H1 (cell line): ENCODE measurements around the gene STEAP2. TPM values are rescaled to one million over a fixed set of nuclear protein-coding genes. Genes with fewer than 3 reads are reported as not detected.

Source experiments
- ASH2L ChIP-seq: fragments of 200-600, 300-600 bp; sonication (generic); IDR thresholded peaks from one replicate; pipeline ENCODE4 v1.7.1; 2017; ENCODE audit warnings: low read length
- ATF2 ChIP-seq: IDR thresholded peaks from 2 replicates; pipeline ENCODE4 v1.6.1; 2012; ENCODE audit warnings: low read length, inconsistent platforms
- POU5F1 ChIP-seq: IDR thresholded peaks from 2 replicates; pipeline ENCODE4 v1.6.1; 2011; ENCODE audit warnings: low read depth, mild to moderate bottlenecking, low read length, moderate library complexity
- RBBP5 ChIP-seq: IDR thresholded peaks from 2 replicates; pipeline ENCODE4 v1.7.1; 2012; ENCODE audit warnings: low read depth, mild to moderate bottlenecking, inconsistent platforms, low read length, moderate library complexity, borderline replicate concordance
- RNF2 ChIP-seq: fragments of 200-900, 300-1000 bp; sonication (generic); IDR thresholded peaks from 2 replicates; pipeline ENCODE4 v1.7.1; 2016; ENCODE audit warnings: borderline replicate concordance, low read depth, mild to moderate bottlenecking, antibody characterized with exemption, low read length; ENCODE audit not compliant: poor library complexity, severe bottlenecking; ENCODE audit errors: missing control alignments
- SIX5 ChIP-seq: IDR thresholded peaks from 2 replicates; pipeline ENCODE4 v1.6.1; 2011; ENCODE audit warnings: mild to moderate bottlenecking, low read depth, low read length
- SP2 ChIP-seq: IDR thresholded peaks from 2 replicates; pipeline ENCODE4 v1.6.1; 2012; ENCODE audit warnings: mild to moderate bottlenecking, low read length, inconsistent platforms
- TBP ChIP-seq: IDR thresholded peaks from 2 replicates; pipeline ENCODE4 v1.6.1; 2011; ENCODE audit warnings: low read depth, low read length, improper control_type of control experiment
- TEAD4 ChIP-seq: IDR thresholded peaks from 2 replicates; pipeline ENCODE4 v1.6.1; 2012; ENCODE audit warnings: low read depth, low read length, inconsistent platforms, mixed read lengths
- YY1 ChIP-seq: IDR thresholded peaks from 2 replicates; pipeline ENCODE4 v1.6.1; 2011; ENCODE audit warnings: low read depth, mild to moderate bottlenecking, low read length
- polyA plus RNA-seq, 7 experiments: library from polyadenylated mRNA; depleted of rRNA in 3 of 7; stranded (reverse) in 5 of 7; unstranded in 2 of 7; fragments of >200 nt in 5 of 7; fragments of 200-250 nt in 2 of 7; gene quantifications; 1 replicate in 5 of 7; 2 replicates in 1 of 7; 4 replicates in 1 of 7; pipeline versions ENCODE4 v1.2.1 to v1.2.3, GENCODE V29; 2011 to 2013; ENCODE audit warnings: missing spikeins in 2 of 7, mixed read lengths in 2 of 7
- total RNA-seq: library from RNA; stranded (reverse); fragmentation: NEBNext Ultra II Directional; extraction: Animal tissue kit (Norgen Biotek cat#: 25700); gene quantifications from 2 replicates; pipeline ENCODE4 v1.2.1, GENCODE V29; 2021

Gene STEAP2
- total and polyA plus RNA-seq, 2 of the 8 experiments (the other 6 are each of a cell fraction or from before 2014, with no cell fraction given) = 13.4 to 18.4 TPM

GRCh38 chr7:90224195-90224594 lies 12.7 kb downstream of the STEAP2 start (continued):
- TF ChIP-seq ATF2 = peak; percentile 55; the same call in 1 of the 2 replicates
- TF ChIP-seq TBP = peak; percentile 87
- peak; percentile 56 for TF ChIP-seq ASH2L
- TF ChIP-seq YY1 = 0 out of 2 replicates have a peak, but pooled peaks have one; percentile 25
- TF ChIP-seq SIX5 = no peak
- peak; percentile 73; the same call in 1 of the 2 replicates for TF ChIP-seq POU5F1
- peak; percentile 61; the same call in 1 of the 2 replicates for TF ChIP-seq TEAD4
- 0 out of 2 replicates have a peak, but pooled peaks have one; percentile 47 for TF ChIP-seq RBBP5
- no peak for TF ChIP-seq SP2
- TF ChIP-seq RNF2 = no peak
- TF ChIP-seq, all 59 proteins: peak for 13
